Stimulated activated CD4-positive, alpha-beta T cell treated with anti-CD3 and anti-CD28 coated beads, Interleukin-4, amount 100 ng/mL, for 4 hours (primary cell): ENCODE measurements around the gene TBC1D3K.
"Not testable (repeated sequence)": the region's sequence is repeated elsewhere in the genome, so short reads cannot be mapped to it uniquely, and the experiment has no call there.

Experiments
- DNase-seq, 2 experiments: peaks; one replicate each; pipeline ENCODE4 v3.0.0-alpha.2; 2020

The TBC1D3K gene

DNA sequence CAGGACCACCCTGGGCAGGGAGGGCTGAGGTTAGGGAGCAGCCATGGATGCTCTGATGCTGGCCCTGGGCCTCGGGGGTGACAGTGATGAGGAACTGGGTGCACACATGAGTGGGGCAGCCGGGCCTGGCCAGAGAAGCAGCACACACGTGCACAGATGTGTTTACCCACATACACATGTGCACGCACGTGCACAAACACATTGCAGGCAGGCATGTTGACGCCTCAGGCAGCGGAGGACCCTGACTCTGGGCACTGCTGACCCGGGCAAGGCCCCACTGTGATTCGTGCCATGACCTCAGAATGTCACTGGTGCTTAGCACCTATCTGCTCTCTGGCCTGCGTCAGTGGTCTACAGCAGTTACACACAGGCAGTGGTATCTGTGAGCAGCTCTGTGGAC lies at the start of gene TBC1D3K:
TBC1D3K (plus strand) TSS at position 301 of the 400 bp plus-strand sequence. CDS start 1,585 bp downstream, outside the sequence.
- not testable (repeated sequence) for DNase-seq

DNA sequence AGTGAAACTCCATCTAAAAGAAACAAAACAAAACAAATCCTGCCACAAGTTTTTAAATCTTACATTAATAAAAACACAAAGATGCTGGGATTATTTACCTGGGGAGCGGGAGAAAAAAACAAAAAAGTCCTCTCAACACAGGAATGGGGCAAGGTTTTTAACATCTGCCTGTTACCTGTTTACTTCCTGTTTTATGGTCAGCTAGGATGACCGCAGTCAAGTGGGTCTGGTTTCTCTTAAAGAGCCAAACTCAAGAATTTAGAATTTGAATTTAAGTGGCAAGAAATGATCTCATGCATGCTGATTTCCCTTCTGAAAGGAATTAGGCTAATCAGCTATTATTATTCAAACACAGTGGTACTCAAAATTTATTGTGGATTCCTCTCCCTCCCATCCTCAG lies 39.7 kb upstream of the TBC1D3K start:
- no peak for DNase-seq

DNA sequence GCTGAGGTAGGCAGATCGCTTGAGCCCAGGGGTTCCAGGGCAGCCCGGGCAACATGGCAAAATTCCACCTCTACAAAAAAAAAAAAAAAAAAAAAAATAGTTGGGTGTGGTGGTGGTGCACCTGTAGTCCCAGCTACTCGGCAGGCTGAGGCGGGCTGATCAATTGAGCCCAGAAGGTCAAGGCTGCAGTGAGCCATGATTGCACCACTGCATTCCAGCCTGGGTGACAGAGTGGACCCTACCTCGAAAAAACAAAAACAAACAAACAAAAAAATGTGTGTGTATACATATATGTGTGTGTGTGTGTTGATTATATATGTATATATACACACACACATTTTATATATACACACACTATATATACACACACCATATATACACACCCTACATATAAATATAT lies 39.1 kb upstream of the TBC1D3K start:
- no peak for DNase-seq

DNA sequence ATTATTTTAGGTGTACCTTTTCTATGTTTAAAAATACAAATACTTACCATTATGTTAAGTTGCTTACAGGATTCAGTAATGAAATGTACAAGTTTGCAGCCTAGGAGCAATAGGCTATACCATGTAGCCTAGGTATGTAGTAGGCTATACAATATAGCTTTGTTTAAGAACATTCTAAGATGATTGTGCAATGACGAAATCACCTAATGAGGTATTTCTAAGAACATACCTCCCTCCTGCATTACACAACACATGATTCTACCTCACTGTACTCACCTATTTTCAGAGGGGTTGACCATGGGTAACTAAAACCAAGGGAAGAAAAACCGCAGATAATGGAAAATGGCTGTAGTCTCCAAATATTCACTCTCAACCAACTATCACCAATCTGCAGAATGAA lies 35.3 kb upstream of the TBC1D3K start:
- DNase-seq: no peak

DNA sequence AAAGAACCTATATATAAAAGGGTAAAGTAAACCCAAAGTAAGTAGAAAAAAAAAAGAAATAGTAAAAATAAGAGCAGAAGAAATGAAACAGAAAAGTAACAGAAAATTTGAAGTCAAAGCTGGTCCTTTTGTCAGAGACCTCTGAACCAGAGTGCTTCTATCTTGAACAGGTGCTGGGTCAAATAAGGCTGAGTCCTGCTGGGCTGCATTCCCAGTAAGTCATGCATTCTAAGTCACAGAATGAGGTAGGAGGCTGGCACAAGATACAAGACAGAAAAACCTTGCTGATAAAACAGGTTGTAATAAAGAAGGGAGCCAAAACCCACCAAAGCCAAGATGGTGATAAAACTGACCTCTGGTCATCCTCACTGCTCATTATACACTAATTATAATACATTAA lies 27.3 kb upstream of the TBC1D3K start:
- not testable (repeated sequence) for DNase-seq
